Memory B cell (primary cell): ENCODE measurements around the gene FGG.

Source experiments
- ATAC-seq: fragments of 150-1000 bp; cut with Tn5 transposase; 2 replicates; pipeline ENCODE4 v1.10.0; 2021; ENCODE audit warnings: low read depth, mild to moderate bottlenecking, moderate library complexity
- DNase-seq, 2 donors: peaks; one replicate each; pipeline ENCODE4 v3.0.0; 2022; ENCODE audit warnings: low spot score in 2 of 2
- H3K27ac Mint-ChIP-seq: one replicate; pipeline ENCODE4 v1.8.0; 2022; ENCODE audit warnings: mild to moderate bottlenecking, moderate library complexity, mixed read lengths
- H3K27me3 Mint-ChIP-seq: one replicate; pipeline ENCODE4 v1.8.0; 2022; ENCODE audit warnings: mixed read lengths
- H3K36me3 Mint-ChIP-seq: one replicate; pipeline ENCODE4 v1.8.0; 2022; ENCODE audit warnings: mild to moderate bottlenecking, mixed read lengths
- H3K4me1 Mint-ChIP-seq: one replicate; pipeline ENCODE4 v1.8.0; 2022; ENCODE audit warnings: mixed read lengths
- H3K4me3 Mint-ChIP-seq: one replicate; pipeline ENCODE4 v1.8.0; 2022; ENCODE audit warnings: mild to moderate bottlenecking, moderate library complexity, mixed read lengths
- H3K9me3 Mint-ChIP-seq: one replicate; pipeline ENCODE4 v1.8.0; 2022; ENCODE audit warnings: mixed read lengths

The FGG gene

GRCh38 chr4:154586296-154587033 lies 26.0 kb downstream of the FGG start:
- Mint-ChIP-seq H3K4me3 (no peak overlapping the region), H3K9me3 (no peaks in the 10 kb centered on the region)

GRCh38 chr4:154585369-154586018 lies 27.0 kb downstream of the FGG start:
- ATAC-seq (no peak), DNase-seq (no peak)
- Mint-ChIP-seq H3K4me1 (no peaks in the 10 kb centered on the region), H3K27ac (no peak overlapping the region), H3K4me3 (no peak overlapping the region), H3K36me3 (no peaks in the 10 kb centered on the region), H3K9me3 (no peaks in the 10 kb centered on the region), H3K27me3 (peaks cover 9% of the 10 kb centered on the region)

More at GRCh38 chr4:154586296-154587033, 26.0 kb downstream of the FGG start:
- Mint-ChIP-seq H3K27me3 (peaks cover 10% of the 10 kb centered on the region), H3K27ac (no peak overlapping the region), H3K4me1 (no peaks in the 10 kb centered on the region), H3K36me3 (no peaks in the 10 kb centered on the region)
- DNase-seq: no peak
- ATAC-seq: no peak

- Mint-ChIP-seq H3K9me3 (no peaks in the 10 kb centered on the region), H3K4me3 (no peak overlapping the region), H3K27ac (no peak overlapping the region), H3K36me3 (no peaks in the 10 kb centered on the region), H3K27me3 (peaks cover 5% of the 10 kb centered on the region), H3K4me1 (no peaks in the 10 kb centered on the region)
- ATAC-seq (no peak), DNase-seq (no peak)
These were observed 28.2 kb downstream of the FGG start for GRCh38 chr4:154584259-154584658.

GRCh38 chr4:154583677-154584076 lies 28.8 kb downstream of the FGG start:
- no peaks in the 10 kb centered on the region for H3K4me1 Mint-ChIP-seq
- no peak overlapping the region for H3K4me3 Mint-ChIP-seq
- no peak for ATAC-seq
- H3K27ac Mint-ChIP-seq: no peak overlapping the region
- no peaks in the 10 kb centered on the region for H3K36me3 Mint-ChIP-seq
- no peak for DNase-seq
- no peaks in the 10 kb centered on the region for H3K9me3 Mint-ChIP-seq
- H3K27me3 Mint-ChIP-seq: peaks cover 6% of the 10 kb centered on the region

GRCh38 chr4:154583230-154583629 lies 29.2 kb downstream of the FGG start:
- no peaks in the 10 kb centered on the region for H3K9me3 Mint-ChIP-seq
- no peak for ATAC-seq
- no peak overlapping the region for H3K27ac Mint-ChIP-seq
- H3K4me1 Mint-ChIP-seq: no peaks in the 10 kb centered on the region
- H3K27me3 Mint-ChIP-seq: peaks cover 6% of the 10 kb centered on the region
- DNase-seq: no peak
- no peak overlapping the region for H3K4me3 Mint-ChIP-seq
- H3K36me3 Mint-ChIP-seq: no peaks in the 10 kb centered on the region

GRCh38 chr4:154582723-154583122 lies 29.7 kb downstream of the FGG start:
- H3K9me3 Mint-ChIP-seq: no peaks in the 10 kb centered on the region
- ATAC-seq (no peak), DNase-seq (no peak)
- no peaks in the 10 kb centered on the region for H3K4me1 Mint-ChIP-seq
- H3K27ac Mint-ChIP-seq: no peak overlapping the region
- H3K36me3 Mint-ChIP-seq: no peaks in the 10 kb centered on the region
- H3K27me3 Mint-ChIP-seq: peaks cover 6% of the 10 kb centered on the region
- no peak overlapping the region for H3K4me3 Mint-ChIP-seq

GRCh38 chr4:154579927-154580326 lies 32.5 kb downstream of the FGG start:
- DNase-seq: no peak
- H3K27ac Mint-ChIP-seq: no peak overlapping the region
- H3K4me3 Mint-ChIP-seq: no peak overlapping the region
- peaks cover 3% of the 10 kb centered on the region for H3K27me3 Mint-ChIP-seq
- no peaks in the 10 kb centered on the region for H3K9me3 Mint-ChIP-seq
- H3K36me3 Mint-ChIP-seq: no peaks in the 10 kb centered on the region
- no peaks in the 10 kb centered on the region for H3K4me1 Mint-ChIP-seq
- no peak for ATAC-seq

- H3K27me3 Mint-ChIP-seq: peaks cover 5% of the 10 kb centered on the region
- H3K9me3 Mint-ChIP-seq: no peaks in the 10 kb centered on the region
- no peaks in the 10 kb centered on the region for H3K4me1 Mint-ChIP-seq
- no peak overlapping the region for H3K4me3 Mint-ChIP-seq
- H3K36me3 Mint-ChIP-seq: no peaks in the 10 kb centered on the region
- DNase-seq (no peak), ATAC-seq (no peak)
- no peak overlapping the region for H3K27ac Mint-ChIP-seq
These were observed 33.5 kb downstream of the FGG start for GRCh38 chr4:154578919-154579318.

GRCh38 chr4:154577324-154577723 lies 35.1 kb downstream of the FGG start:
- ATAC-seq (no peak), DNase-seq (no peak)
- no peak overlapping the region for H3K4me3 Mint-ChIP-seq
- H3K27me3 Mint-ChIP-seq: peaks cover 5% of the 10 kb centered on the region
- no peaks in the 10 kb centered on the region for H3K9me3 Mint-ChIP-seq
- H3K36me3 Mint-ChIP-seq: no peaks in the 10 kb centered on the region
- H3K4me1 Mint-ChIP-seq: no peaks in the 10 kb centered on the region
- no peak overlapping the region for H3K27ac Mint-ChIP-seq

GRCh38 chr4:154574311-154574710 lies 38.1 kb downstream of the FGG start:
- ATAC-seq (no peak), DNase-seq (no peak)
- Mint-ChIP-seq H3K9me3 (no peaks in the 10 kb centered on the region), H3K4me1 (no peaks in the 10 kb centered on the region), H3K36me3 (no peaks in the 10 kb centered on the region), H3K27ac (no peak overlapping the region), H3K27me3 (peaks cover 11% of the 10 kb centered on the region), H3K4me3 (no peak overlapping the region)

- no peaks in the 10 kb centered on the region for H3K9me3 Mint-ChIP-seq
- no peak for DNase-seq
- ATAC-seq: no peak
- H3K27ac Mint-ChIP-seq: no peak overlapping the region
- no peaks in the 10 kb centered on the region for H3K36me3 Mint-ChIP-seq
- no peaks in the 10 kb centered on the region for H3K4me1 Mint-ChIP-seq
- H3K27me3 Mint-ChIP-seq: peaks cover 9% of the 10 kb centered on the region
- H3K4me3 Mint-ChIP-seq: no peak overlapping the region
These were observed 39.1 kb downstream of the FGG start for GRCh38 chr4:154573190-154573870.

- Mint-ChIP-seq H3K4me1 (no peaks in the 10 kb centered on the region), H3K27ac (no peak overlapping the region), H3K36me3 (no peaks in the 10 kb centered on the region), H3K4me3 (no peak overlapping the region), H3K27me3 (peaks cover 6% of the 10 kb centered on the region), H3K9me3 (no peaks in the 10 kb centered on the region)
- no peak for ATAC-seq
- DNase-seq: no peak
These were observed 42.9 kb downstream of the FGG start for GRCh38 chr4:154569584-154569983.

- ATAC-seq (no peak), DNase-seq (no peak)
- Mint-ChIP-seq H3K27ac (no peak overlapping the region), H3K27me3 (peaks cover 6% of the 10 kb centered on the region), H3K9me3 (no peaks in the 10 kb centered on the region), H3K36me3 (no peaks in the 10 kb centered on the region), H3K4me3 (no peak overlapping the region), H3K4me1 (no peaks in the 10 kb centered on the region)
These were observed 43.4 kb downstream of the FGG start for GRCh38 chr4:154569028-154569427.

GRCh38 chr4:154566639-154567204 lies 45.7 kb downstream of the FGG start:
- no peak overlapping the region for H3K4me3 Mint-ChIP-seq
- peaks cover 5% of the 10 kb centered on the region for H3K27me3 Mint-ChIP-seq
- DNase-seq: no peak
- no peaks in the 10 kb centered on the region for H3K4me1 Mint-ChIP-seq
- no peaks in the 10 kb centered on the region for H3K9me3 Mint-ChIP-seq
- H3K27ac Mint-ChIP-seq: no peak overlapping the region
- no peaks in the 10 kb centered on the region for H3K36me3 Mint-ChIP-seq
- ATAC-seq: no peak
